ENCODE results near the gene TLN1. TPM values are rescaled to one million over a fixed set of nuclear protein-coding genes. Genes with fewer than 3 reads are reported as not detected.
A peak's percentile ranks its signal among the peaks of the same experiment; 100 is the strongest.

Gene TLN1
- total and polyA plus RNA-seq, 2 of the 4 experiments (the other 2 are of a cell fraction): 228 to 346 TPM

GRCh38 chr9:35760651-35761050, 28.7 kb upstream of the TLN1 start:
- no peak overlapping the region for H3K23ac ChIP-seq (ENCODE audit: low read depth, low read length)
- H3K4me1 ChIP-seq (ENCODE audit: control insufficient read depth, insufficient read depth, low read length): peaks cover 7% of the 10 kb centered on the region; the same call in 1 of the 2 replicates
- no peak overlapping the region for H4K8ac ChIP-seq (ENCODE audit: low read depth in 2 of 2, low read length in 2 of 2)
- H4K20me1 ChIP-seq (ENCODE audit: insufficient read depth, low read length): no peaks in the 10 kb centered on the region
- no peaks in the 10 kb centered on the region for H3K9me3 ChIP-seq (ENCODE audit: control insufficient read depth, insufficient read depth, low read length)
- no peak overlapping the region for H2AK5ac ChIP-seq (ENCODE audit: low read depth, low read length)
- H3K4me3 ChIP-seq (ENCODE audit: insufficient read depth, low read depth, low read length): no peak overlapping the region
- no peak overlapping the region for H2BK5ac ChIP-seq (ENCODE audit: low read depth, low read length, poor library complexity, severe bottlenecking)
- H2AFZ ChIP-seq (replicated peaks; ENCODE audit: low read length, poor library complexity): no peak overlapping the region
- dilution Hi-C loops (cut with HindIII; ENCODE audit: low sequenced_read_pairs, unreplicated experiment): no loop called here
- H3K56ac ChIP-seq (ENCODE audit: extremely low read depth, insufficient read depth, low read length): no peak overlapping the region
- no peak for ATAC-seq (ENCODE audit: low read depth)
- no peak overlapping the region for H4K91ac ChIP-seq (ENCODE audit: insufficient read depth, low read depth, low read length)
- no peak overlapping the region for H4K5ac ChIP-seq (ENCODE audit: low read depth, low read length)
- intact Hi-C loops (cut with micrococcal nuclease): no loop called here
- H3K18ac ChIP-seq (ENCODE audit: low read depth, low read length): no peak overlapping the region
- H3K27me3 ChIP-seq (ENCODE audit: control insufficient read depth, insufficient read depth, low read length): peaks cover 2% of the 10 kb centered on the region; the same call in 1 of the 2 replicates
- no peak overlapping the region for H2AK9ac ChIP-seq (replicated peaks; ENCODE audit: low read depth, low read length, poor library complexity)
- ChIA-PET POLR2A (ENCODE audit: unreplicated experiment) (no interaction called here), CTCF (no interaction called here)
- H3K9me1 ChIP-seq (ENCODE audit: insufficient read depth, low read length): peaks cover 5% of the 10 kb centered on the region
- H2BK15ac ChIP-seq (ENCODE audit: low read depth, low read length): no peak overlapping the region
- no peak overlapping the region for H3K9ac ChIP-seq (ENCODE audit: low read depth, low read length)
- no peak overlapping the region for H3K4me2 ChIP-seq (ENCODE audit: low read depth, low read length)
- DNase-seq: peak; percentile 41
- H3K36me3 ChIP-seq (ENCODE audit: control insufficient read depth, insufficient read depth, low read length): peaks cover 2% of the 10 kb centered on the region; the same call in 1 of the 2 replicates
- no TSS peak for BruUV-seq (replicated peaks)
- no peak overlapping the region for H3K27ac ChIP-seq (ENCODE audit: insufficient read depth, low read length)
- no peak overlapping the region for H2BK20ac ChIP-seq (ENCODE audit: low read depth, low read length)
- no peak overlapping the region for H3K14ac ChIP-seq (replicated peaks; ENCODE audit: low read depth, low read length)
- 94% methylated on average over 2 of the region's 2 CpGs; no CpG with 5 or more reads in 1 of the 2 experiments for WGBS, 2 experiments (ENCODE audit: extremely low coverage in 2 of 2, insufficient read length in 1 of 2)
- TF ChIP-seq RFX5 (IDR thresholded peaks at IDR 0.05; ENCODE audit: low read depth, low read length) (no peak), USF2 (IDR thresholded peaks at IDR 0.05; ENCODE audit: low read depth, low read length) (no peak), BHLHE40 (IDR thresholded peaks at IDR 0.05; ENCODE audit: low read depth, low read length) (no peak), MAFK (IDR thresholded peaks at IDR 0.05; ENCODE audit: low read depth, low read length) (no peak), CEBPB (IDR thresholded peaks at IDR 0.05; ENCODE audit: low read depth, low read length) (no peak), FOS (IDR thresholded peaks at IDR 0.05; ENCODE audit: low read depth, low read length) (no peak), ELK1 (IDR thresholded peaks at IDR 0.05; ENCODE audit: borderline replicate concordance, low read depth, low read length) (no peak), MXI1 (IDR thresholded peaks at IDR 0.05; ENCODE audit: borderline replicate concordance, low read depth, low read length) (no peak)
- no peak overlapping the region for H3K4ac ChIP-seq (ENCODE audit: low read depth, low read length)
- H2BK120ac ChIP-seq (ENCODE audit: low read depth, low read length): no peak overlapping the region
- H3K79me1 ChIP-seq (ENCODE audit: low read depth in 1 of 2, low read length in 2 of 2): no peaks in the 10 kb centered on the region
- in situ Hi-C loops (cut with MboI; ENCODE audit: low sequenced_read_pairs): no loop called here
